GM23338 (cell line): ENCODE measurements around the gene JAG1. TPM values are rescaled to one million over a fixed set of nuclear protein-coding genes. Genes with fewer than 3 reads are reported as not detected.

Experiments used
- ATAC-seq: fragments of 200-7000 bp; cut with Tn5 transposase; 3 replicates; pipeline ENCODE4 v1.9.1; 2020
- DNase-seq: peaks from one replicate; pipeline ENCODE4 v3.0.0-alpha.2; 2015; ENCODE audit warnings: low spot score
- H2AFZ ChIP-seq: fragments of 200-600 bp; sonication (generic); 2 replicates; pipeline ENCODE4 v1.8.0; 2016; ENCODE audit warnings: antibody characterized with exemption, mild to moderate bottlenecking, moderate library complexity
- H3F3A ChIP-seq: fragments of 200-600 bp; sonication (generic); replicated peaks from 2 replicates; pipeline ENCODE4 v1.8.0; 2017; ENCODE audit warnings: antibody characterized with exemption, mixed run types, low read depth
- H3K27ac ChIP-seq: fragments of 200-600 bp; sonication (generic); 2 replicates; pipeline ENCODE4 v1.6.1; 2016; ENCODE audit warnings: low read depth
- H3K27me3 ChIP-seq: fragments of 200-600 bp; sonication (generic); 2 replicates; pipeline ENCODE4 v1.8.0; 2016; ENCODE audit warnings: mild to moderate bottlenecking, mixed run types, moderate library complexity; ENCODE audit not compliant: insufficient read depth
- H3K36me3 ChIP-seq: fragments of 200-600 bp; sonication (generic); 2 replicates; pipeline ENCODE4 v1.8.0; 2016; ENCODE audit warnings: mild to moderate bottlenecking; ENCODE audit not compliant: insufficient read depth
- H3K4me1 ChIP-seq: fragments of 200-600 bp; sonication (generic); 2 replicates; pipeline ENCODE4 v1.8.0; 2016; ENCODE audit warnings: mild to moderate bottlenecking, moderate library complexity; ENCODE audit not compliant: insufficient read depth
- H3K4me2 ChIP-seq: fragments of 200-600 bp; sonication (generic); 2 replicates; pipeline ENCODE4 v1.7.1; 2017; ENCODE audit warnings: mixed run types
- H3K4me3 ChIP-seq: fragments of 200-600 bp; sonication (generic); 2 replicates; pipeline ENCODE4 v1.6.1; 2016; ENCODE audit warnings: mixed run types
- H3K79me2 ChIP-seq: fragments of 200-600 bp; sonication (generic); replicated peaks from 2 replicates; pipeline ENCODE4 v1.8.0; 2017; ENCODE audit warnings: mild to moderate bottlenecking; ENCODE audit not compliant: insufficient read depth
- H3K9me2 ChIP-seq: fragments of 200-600 bp; sonication (generic); 2 replicates; pipeline ENCODE4 v1.8.0; 2017; ENCODE audit not compliant: insufficient read depth
- H4K20me1 ChIP-seq: fragments of 200-600 bp; sonication (generic); replicated peaks from 2 replicates; pipeline ENCODE4 v1.8.0; 2017; ENCODE audit warnings: mild to moderate bottlenecking; ENCODE audit not compliant: insufficient read depth
- H3K27ac Mint-ChIP-seq: 2 replicates; pipeline ENCODE4 v1.8.0; 2020; ENCODE audit warnings: inconsistent platforms, mild to moderate bottlenecking, moderate library complexity, mixed read lengths
- H3K27me3 Mint-ChIP-seq: 3 replicates; pipeline ENCODE4 v1.8.0; 2022; ENCODE audit warnings: low read depth, mild to moderate bottlenecking, moderate library complexity, mixed read lengths, inconsistent platforms; ENCODE audit not compliant: insufficient read depth, poor library complexity
- H3K36me3 Mint-ChIP-seq: 3 replicates; pipeline ENCODE4 v1.8.0; 2021; ENCODE audit warnings: low read depth, mild to moderate bottlenecking, inconsistent platforms, moderate library complexity, mixed read lengths
- H3K4me1 Mint-ChIP-seq: 3 replicates; pipeline ENCODE4 v1.8.0; 2020; ENCODE audit warnings: mild to moderate bottlenecking, inconsistent platforms, mixed read lengths
- H3K4me3 Mint-ChIP-seq: 3 replicates; pipeline ENCODE4 v1.8.0; 2021; ENCODE audit warnings: moderate library complexity, mild to moderate bottlenecking, inconsistent platforms, mixed read lengths
- H3K9me3 Mint-ChIP-seq: 3 replicates; pipeline ENCODE4 v1.8.0; 2020; ENCODE audit warnings: moderate library complexity, mild to moderate bottlenecking, inconsistent platforms, mixed read lengths
- CREB1 ChIP-seq: fragments of 250-450 bp; sonication (Bioruptor Pico); IDR thresholded peaks from 2 replicates; pipeline ENCODE4 v1.5.0; 2020; ENCODE audit warnings: low read depth, mild to moderate bottlenecking, moderate library complexity
- EZH2 ChIP-seq: fragments of 200-600 bp; sonication (generic); IDR thresholded peaks from one replicate; pipeline ENCODE4 v1.8.0; 2017; ENCODE audit warnings: antibody characterized with exemption, mild to moderate bottlenecking, low read depth; ENCODE audit not compliant: unreplicated experiment
- EZH2phosphoT487 ChIP-seq: fragments of 200-600 bp; sonication (generic); IDR thresholded peaks from one replicate; pipeline ENCODE4 v1.8.1; 2018; ENCODE audit warnings: antibody characterized with exemption; ENCODE audit not compliant: unreplicated experiment
- JUNB ChIP-seq: IDR thresholded peaks from one replicate; pipeline ENCODE4 v1.6.1; 2016; ENCODE audit warnings: antibody characterized with exemption; ENCODE audit not compliant: unreplicated experiment
- NANOG ChIP-seq: IDR thresholded peaks from 2 replicates; pipeline ENCODE4 v1.6.1; 2016; ENCODE audit warnings: antibody characterized with exemption, borderline replicate concordance
- STAT1 ChIP-seq: IDR thresholded peaks from one replicate; pipeline ENCODE4 v1.6.1; 2016; ENCODE audit warnings: antibody characterized with exemption; ENCODE audit not compliant: unreplicated experiment
- ZNF331 ChIP-seq: fragments of 250-450 bp; sonication (Bioruptor Pico); IDR thresholded peaks from 2 replicates; pipeline ENCODE4 v1.5.0; 2020; ENCODE audit warnings: low read depth, mild to moderate bottlenecking, moderate library complexity
- polyA plus RNA-seq: library from polyadenylated mRNA; unstranded; fragments of >200 nt; fragmentation: Nextera tagmentation; extraction: Ambion mirVana; gene quantifications from 2 replicates; pipeline ENCODE4 v1.2.1, GENCODE V29; 2016
- total RNA-seq: library from RNA; depleted of rRNA; stranded (reverse); fragments of >200 nt; shearing (Covaris generic); gene quantifications from 2 replicates; pipeline ENCODE4 v1.2.3, GENCODE V29; 2014
- TF ChIP-seq, protein P1 (sequence below): fragments of 250-450 bp; sonication (Bioruptor Pico); IDR thresholded peaks from 2 replicates; pipeline ENCODE4 v1.5.0; 2020; ENCODE audit warnings: mild to moderate bottlenecking, moderate library complexity

The JAG1 gene
- total and polyA plus RNA-seq, 2 experiments from 2014 or later, result 9.7 to 46.5 TPM

DNA sequence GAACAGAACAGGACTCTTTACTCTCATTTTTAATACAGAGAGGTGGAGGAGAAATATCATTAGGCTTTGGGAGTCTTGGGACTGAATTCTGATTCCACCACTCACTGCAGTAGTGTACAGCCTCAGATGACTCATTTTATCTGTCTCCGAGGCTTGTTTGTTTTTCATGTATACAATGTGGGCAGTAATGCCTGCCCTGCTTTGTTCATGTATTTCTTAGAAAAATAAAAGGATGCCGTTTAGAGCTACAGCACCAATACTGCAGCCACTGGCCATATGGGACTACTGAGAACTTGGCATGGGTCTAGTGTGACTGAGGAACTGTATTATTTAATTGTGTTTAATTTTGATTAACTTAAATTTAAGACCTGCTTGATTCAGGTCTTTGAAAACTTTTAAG, 41.2 kb upstream of the JAG1 start:
- H3K4me1 Mint-ChIP-seq, result peaks cover 37% of the 10 kb centered on the region
- H3K4me3 ChIP-seq, result no peak overlapping the region
- peaks cover 45% of the 10 kb centered on the region for H3K4me1 ChIP-seq
- no peak overlapping the region for H3K4me3 Mint-ChIP-seq
- H3K27ac ChIP-seq, result no peak overlapping the region
- H3K9me2 ChIP-seq, result no peaks in the 10 kb centered on the region
- no peaks in the 10 kb centered on the region for H3F3A ChIP-seq
- no peaks in the 10 kb centered on the region for H4K20me1 ChIP-seq
- no peaks in the 10 kb centered on the region for H3K36me3 ChIP-seq
- H3K27ac Mint-ChIP-seq, result no peak overlapping the region; the same call in 1 of the 2 replicates
- ATAC-seq, result no peak
- no peaks in the 10 kb centered on the region for H3K36me3 Mint-ChIP-seq
- H3K9me3 Mint-ChIP-seq, result no peaks in the 10 kb centered on the region
- DNase-seq, result no peak
- TF ChIP-seq EZH2phosphoT487 (no peak), NANOG (no peak), EZH2 (no peak), STAT1 (no peak), JUNB (no peak), CREB1 (no peak)
- H3K79me2 ChIP-seq, result no peaks in the 10 kb centered on the region
- no peaks in the 10 kb centered on the region for H3K27me3 ChIP-seq
- peak overlapping the region; percentile 63; the same call in 1 of the 2 replicates for H2AFZ ChIP-seq
- peak overlapping the region; percentile 62 for H3K4me2 ChIP-seq
- no peaks in the 10 kb centered on the region for H3K27me3 Mint-ChIP-seq

DNA sequence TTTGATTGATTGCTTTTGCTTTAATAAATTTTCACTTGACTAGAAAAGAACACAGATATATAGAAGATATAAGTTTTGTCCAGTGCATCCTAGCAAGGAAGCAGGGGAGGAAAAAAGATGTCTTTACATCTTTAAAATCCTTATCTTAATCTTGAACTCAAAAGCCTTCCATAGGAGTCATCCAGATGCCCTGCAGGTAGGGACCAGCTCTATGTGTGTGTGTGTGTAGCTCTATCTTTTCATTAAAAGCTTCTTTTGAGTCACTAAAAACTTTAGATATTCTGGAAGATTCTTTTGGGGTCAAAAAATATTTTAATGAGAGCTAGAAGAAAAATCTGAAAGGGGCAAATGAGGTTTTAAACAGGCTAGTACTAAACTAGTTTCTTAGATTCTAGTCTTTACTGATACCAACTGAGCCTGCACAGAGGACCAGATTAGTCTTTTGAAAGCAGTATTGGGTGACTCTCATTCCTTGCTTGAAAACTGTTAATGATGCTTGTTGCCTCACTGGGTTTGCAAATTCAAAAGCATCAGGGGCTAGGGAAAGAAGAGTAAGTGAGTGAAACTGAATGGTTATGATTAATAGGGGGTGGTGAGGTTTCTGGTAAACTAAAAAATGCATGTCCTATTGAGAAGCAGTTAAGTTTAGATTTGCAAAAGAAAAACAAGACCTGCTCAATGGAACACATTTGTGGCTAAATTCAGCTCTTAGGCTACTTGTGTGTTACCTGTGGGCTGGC, 40.6 kb upstream of the JAG1 start:
- Histone ChIP-seq H3K27ac (no peak overlapping the region; the same call in 1 of the 2 replicates), H3K4me3 (no peak overlapping the region), H3K36me3 (no peaks in the 10 kb centered on the region), H2AFZ (peak overlapping the region; percentile 63; the same call in 1 of the 2 replicates), H3K4me2 (peak overlapping the region; percentile 62), H3K79me2 (no peaks in the 10 kb centered on the region), H4K20me1 (no peaks in the 10 kb centered on the region), H3F3A (no peaks in the 10 kb centered on the region), H3K9me2 (no peaks in the 10 kb centered on the region), H3K27me3 (no peaks in the 10 kb centered on the region), H3K4me1 (peaks cover 39% of the 10 kb centered on the region)
- no peaks in the 10 kb centered on the region for H3K27me3 Mint-ChIP-seq
- ATAC-seq (peak; percentile 29; the same call in 2 of the 3 replicates), DNase-seq (no peak)
- H3K4me1 Mint-ChIP-seq, result peaks cover 31% of the 10 kb centered on the region
- no peaks in the 10 kb centered on the region for H3K9me3 Mint-ChIP-seq
- no peak overlapping the region; the same call in 1 of the 2 replicates for H3K27ac Mint-ChIP-seq
- TF ChIP-seq EZH2phosphoT487 (no peak), NANOG (no peak)
- H3K36me3 Mint-ChIP-seq, result no peaks in the 10 kb centered on the region
- no peak overlapping the region for H3K4me3 Mint-ChIP-seq

- ATAC-seq, result no peak
- no peak overlapping the region for H3K4me3 Mint-ChIP-seq
- TF ChIP-seq EZH2phosphoT487 (no peak), CREB1 (no peak), ZNF331 (CRISPR knock-in tag) (no peak), STAT1 (no peak)
- TF ChIP-seq, protein P1, sequence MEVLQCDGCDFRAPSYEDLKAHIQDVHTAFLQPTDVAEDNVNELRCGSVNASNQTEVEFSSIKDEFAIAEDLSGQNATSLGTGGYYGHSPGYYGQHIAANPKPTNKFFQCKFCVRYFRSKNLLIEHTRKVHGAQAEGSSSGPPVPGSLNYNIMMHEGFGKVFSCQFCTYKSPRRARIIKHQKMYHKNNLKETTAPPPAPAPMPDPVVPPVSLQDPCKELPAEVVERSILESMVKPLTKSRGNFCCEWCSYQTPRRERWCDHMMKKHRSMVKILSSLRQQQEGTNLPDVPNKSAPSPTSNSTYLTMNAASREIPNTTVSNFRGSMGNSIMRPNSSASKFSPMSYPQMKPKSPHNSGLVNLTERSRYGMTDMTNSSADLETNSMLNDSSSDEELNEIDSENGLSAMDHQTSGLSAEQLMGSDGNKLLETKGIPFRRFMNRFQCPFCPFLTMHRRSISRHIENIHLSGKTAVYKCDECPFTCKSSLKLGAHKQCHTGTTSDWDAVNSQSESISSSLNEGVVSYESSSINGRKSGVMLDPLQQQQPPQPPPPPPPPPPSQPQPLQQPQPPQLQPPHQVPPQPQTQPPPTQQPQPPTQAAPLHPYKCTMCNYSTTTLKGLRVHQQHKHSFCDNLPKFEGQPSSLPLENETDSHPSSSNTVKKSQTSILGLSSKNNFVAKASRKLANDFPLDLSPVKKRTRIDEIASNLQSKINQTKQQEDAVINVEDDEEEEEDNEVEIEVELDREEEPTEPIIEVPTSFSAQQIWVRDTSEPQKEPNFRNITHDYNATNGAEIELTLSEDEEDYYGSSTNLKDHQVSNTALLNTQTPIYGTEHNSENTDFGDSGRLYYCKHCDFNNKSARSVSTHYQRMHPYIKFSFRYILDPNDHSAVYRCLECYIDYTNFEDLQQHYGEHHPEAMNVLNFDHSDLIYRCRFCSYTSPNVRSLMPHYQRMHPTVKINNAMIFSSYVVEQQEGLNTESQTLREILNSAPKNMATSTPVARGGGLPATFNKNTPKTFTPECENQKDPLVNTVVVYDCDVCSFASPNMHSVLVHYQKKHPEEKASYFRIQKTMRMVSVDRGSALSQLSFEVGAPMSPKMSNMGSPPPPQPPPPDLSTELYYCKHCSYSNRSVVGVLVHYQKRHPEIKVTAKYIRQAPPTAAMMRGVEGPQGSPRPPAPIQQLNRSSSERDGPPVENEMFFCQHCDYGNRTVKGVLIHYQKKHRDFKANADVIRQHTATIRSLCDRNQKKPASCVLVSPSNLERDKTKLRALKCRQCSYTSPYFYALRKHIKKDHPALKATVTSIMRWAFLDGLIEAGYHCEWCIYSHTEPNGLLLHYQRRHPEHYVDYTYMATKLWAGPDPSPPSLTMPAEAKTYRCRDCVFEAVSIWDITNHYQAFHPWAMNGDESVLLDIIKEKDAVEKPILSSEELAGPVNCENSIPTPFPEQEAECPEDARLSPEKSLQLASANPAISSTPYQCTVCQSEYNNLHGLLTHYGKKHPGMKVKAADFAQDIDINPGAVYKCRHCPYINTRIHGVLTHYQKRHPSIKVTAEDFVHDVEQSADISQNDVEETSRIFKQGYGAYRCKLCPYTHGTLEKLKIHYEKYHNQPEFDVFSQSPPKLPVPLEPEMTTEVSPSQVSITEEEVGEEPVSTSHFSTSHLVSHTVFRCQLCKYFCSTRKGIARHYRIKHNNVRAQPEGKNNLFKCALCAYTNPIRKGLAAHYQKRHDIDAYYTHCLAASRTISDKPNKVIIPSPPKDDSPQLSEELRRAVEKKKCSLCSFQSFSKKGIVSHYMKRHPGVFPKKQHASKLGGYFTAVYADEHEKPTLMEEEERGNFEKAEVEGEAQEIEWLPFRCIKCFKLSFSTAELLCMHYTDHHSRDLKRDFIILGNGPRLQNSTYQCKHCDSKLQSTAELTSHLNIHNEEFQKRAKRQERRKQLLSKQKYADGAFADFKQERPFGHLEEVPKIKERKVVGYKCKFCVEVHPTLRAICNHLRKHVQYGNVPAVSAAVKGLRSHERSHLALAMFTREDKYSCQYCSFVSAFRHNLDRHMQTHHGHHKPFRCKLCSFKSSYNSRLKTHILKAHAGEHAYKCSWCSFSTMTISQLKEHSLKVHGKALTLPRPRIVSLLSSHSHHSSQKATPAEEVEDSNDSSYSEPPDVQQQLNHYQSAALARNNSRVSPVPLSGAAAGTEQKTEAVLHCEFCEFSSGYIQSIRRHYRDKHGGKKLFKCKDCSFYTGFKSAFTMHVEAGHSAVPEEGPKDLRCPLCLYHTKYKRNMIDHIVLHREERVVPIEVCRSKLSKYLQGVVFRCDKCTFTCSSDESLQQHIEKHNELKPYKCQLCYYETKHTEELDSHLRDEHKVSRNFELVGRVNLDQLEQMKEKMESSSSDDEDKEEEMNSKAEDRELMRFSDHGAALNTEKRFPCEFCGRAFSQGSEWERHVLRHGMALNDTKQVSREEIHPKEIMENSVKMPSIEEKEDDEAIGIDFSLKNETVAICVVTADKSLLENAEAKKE, result no peak
These were observed 39.4 kb upstream of the JAG1 start for GRCh38 chr20:10713161-10713560.

More at GRCh38 chr20:10713161-10713560, 39.4 kb upstream of the JAG1 start:
- H3F3A ChIP-seq, result no peaks in the 10 kb centered on the region
- no peak overlapping the region; the same call in 1 of the 2 replicates for H2AFZ ChIP-seq
- no peaks in the 10 kb centered on the region for H3K27me3 Mint-ChIP-seq
- no peaks in the 10 kb centered on the region for H3K27me3 ChIP-seq
- H3K36me3 Mint-ChIP-seq, result no peaks in the 10 kb centered on the region
- H3K9me2 ChIP-seq, result no peaks in the 10 kb centered on the region
- H3K4me1 ChIP-seq, result peaks cover 29% of the 10 kb centered on the region
- no peak for DNase-seq
- H3K36me3 ChIP-seq, result no peaks in the 10 kb centered on the region
- H3K4me2 ChIP-seq, result no peak overlapping the region
- H4K20me1 ChIP-seq, result no peaks in the 10 kb centered on the region
- no peaks in the 10 kb centered on the region for H3K79me2 ChIP-seq
- H3K4me1 Mint-ChIP-seq, result peaks cover 26% of the 10 kb centered on the region
- H3K9me3 Mint-ChIP-seq, result no peaks in the 10 kb centered on the region
- no peak overlapping the region for H3K27ac ChIP-seq
- peak overlapping the region; percentile 82 for H3K27ac Mint-ChIP-seq
- H3K4me3 ChIP-seq, result no peak overlapping the region
